DMS153 (cell line): ENCODE results near the gene ATXN1.
"Not testable (repeated sequence)": the region's sequence is repeated elsewhere in the genome, so short reads cannot be mapped to it uniquely, and the experiment has no call there.

Source experiments
- DNase-seq: peaks from one replicate; lab custom pipeline; 2025; lab: John Stamatoyannopoulos, UW

ATXN1 gene

GRCh38 chr6:16615215-16615614 lies 146.0 kb downstream of the ATXN1 start:
- not testable (repeated sequence) for DNase-seq

- DNase-seq = not testable (repeated sequence)
Measured at GRCh38 chr6:16614143-16614542, 147.1 kb downstream of the ATXN1 start.

GRCh38 chr6:16613504-16613903 lies 147.8 kb downstream of the ATXN1 start:
- not testable (repeated sequence) for DNase-seq

GRCh38 chr6:16608444-16608843 lies 152.8 kb downstream of the ATXN1 start:
- DNase-seq = no peak

GRCh38 chr6:16602035-16602434 lies 159.2 kb downstream of the ATXN1 start:
- no peak for DNase-seq

GRCh38 chr6:16600701-16601100 lies 160.6 kb downstream of the ATXN1 start:
- no peak for DNase-seq

GRCh38 chr6:16600026-16600425 lies 161.2 kb downstream of the ATXN1 start:
- no peak for DNase-seq

- no peak for DNase-seq
Measured at GRCh38 chr6:16596616-16597331, 164.5 kb downstream of the ATXN1 start.

GRCh38 chr6:16595514-16596120 lies 165.6 kb downstream of the ATXN1 start:
- no peak for DNase-seq

GRCh38 chr6:16594849-16595248 lies 166.4 kb downstream of the ATXN1 start:
- no peak for DNase-seq

GRCh38 chr6:16592223-16592911 lies 168.9 kb downstream of the ATXN1 start:
- DNase-seq = no peak

GRCh38 chr6:16591396-16592222 lies 169.7 kb downstream of the ATXN1 start:
- DNase-seq = no peak

- no peak for DNase-seq
Measured at GRCh38 chr6:16585805-16586204, 175.5 kb downstream of the ATXN1 start.

GRCh38 chr6:16583144-16583762 lies 178.0 kb downstream of the ATXN1 start:
- DNase-seq = no peak

GRCh38 chr6:16582446-16583143 lies 178.7 kb downstream of the ATXN1 start:
- DNase-seq = no peak

- DNase-seq = no peak
Measured at GRCh38 chr6:16578695-16579285, 182.5 kb downstream of the ATXN1 start.

- DNase-seq = no peak
Measured at GRCh38 chr6:16576451-16577368, 184.6 kb downstream of the ATXN1 start.

- DNase-seq = no peak
Measured at GRCh38 chr6:16575655-16576054, 185.6 kb downstream of the ATXN1 start.

GRCh38 chr6:16572943-16573342 lies 188.3 kb downstream of the ATXN1 start:
- no peak for DNase-seq

GRCh38 chr6:16572317-16572716 lies 188.9 kb downstream of the ATXN1 start:
- no peak for DNase-seq
